Mucosa of descending colon (tissue), 3 donors: ENCODE data around the gene PTMA. TPM values are rescaled to one million over a fixed set of nuclear protein-coding genes. Genes with fewer than 3 reads are reported as not detected.

Source experiments
- ATAC-seq: fragments of 200-7000 bp; cut with Tn5 transposase; one replicate; pipeline ENCODE4 v1.9.1; 2020; ENCODE audit warnings: mild to moderate bottlenecking, moderate library complexity
- DNase-seq, 3 donors: peaks; one replicate each; pipeline ENCODE4 v3.0.0-alpha.2; 2020
- H3K36me3 ChIP-seq: fragments of 200-600 bp; one replicate; pipeline ENCODE4 v1.8.0; 2021; ENCODE audit warnings: low read depth, mild to moderate bottlenecking
- H3K4me1 ChIP-seq: fragments of 200-600 bp; one replicate; pipeline ENCODE4 v1.8.0; 2021; ENCODE audit warnings: low read depth, mild to moderate bottlenecking
- H3K4me3 ChIP-seq: fragments of 200-600 bp; one replicate; pipeline ENCODE4 v1.8.0; 2021; ENCODE audit warnings: mild to moderate bottlenecking
- H3K9me3 ChIP-seq: fragments of 200-600 bp; one replicate; pipeline ENCODE4 v1.8.0; 2021; ENCODE audit warnings: mild to moderate bottlenecking
- CTCF ChIP-seq: fragments of 200-600 bp; IDR thresholded peaks from one replicate; pipeline ENCODE4 v1.8.0; 2022; ENCODE audit warnings: antibody characterized with exemption, mild to moderate bottlenecking
- intact Hi-C, 2 donors: fragments of 100-400 bp; cut with DNase I in 1 of 2; cut with micrococcal nuclease in 1 of 2; formaldehyde crosslinking; loops; one replicate each; pipeline versions ENCODE4 v1.11.0 to v1.11.1; 2022; cut with DNase I, micrococcal nuclease
- total RNA-seq, 3 donors: library from RNA; stranded (reverse); fragmentation: NEBNext Ultra II Directional in 2 of 3; extraction: Animal tissue kit (Norgen Biotek cat#: 25700) in 2 of 3; gene quantifications; one replicate each; pipeline versions ENCODE4 v1.2.1 to v1.2.4, GENCODE V29; 2021 to 2023
- donor health status: DM: no; HTN: no; CAD: no; lungs with moderate emphysema.
- donor health status: DM: no; HTN: no; CAD: no.
- donor health status: DM: no; HTN: yes; CAD: no.

The PTMA gene
- total RNA-seq, 3 donors from 2014 or later: 838 to 1,158 (median 963) TPM

- intact Hi-C loops: no loop called here
- no peak for DNase-seq
These were observed 18.0 kb downstream of the PTMA start for GRCh38 chr2:231726276-231726675.

GRCh38 chr2:231727621-231728020, 19.3 kb downstream of the PTMA start:
- intact Hi-C loops: no loop called here
- no peak for TF ChIP-seq CTCF
- no peaks in the 10 kb centered on the region for H3K36me3 ChIP-seq
- H3K4me3 ChIP-seq: no peak overlapping the region
- H3K4me1 ChIP-seq: no peaks in the 10 kb centered on the region
- DNase-seq (no peak), ATAC-seq (no peak)
- no peaks in the 10 kb centered on the region for H3K9me3 ChIP-seq

More at GRCh38 chr2:231726276-231726675, 18.0 kb downstream of the PTMA start:
- no peak for TF ChIP-seq CTCF
- no peaks in the 10 kb centered on the region for H3K36me3 ChIP-seq
- H3K9me3 ChIP-seq: no peaks in the 10 kb centered on the region
- no peaks in the 10 kb centered on the region for H3K4me1 ChIP-seq
- no peak for ATAC-seq
- H3K4me3 ChIP-seq: no peak overlapping the region

- no peak for ATAC-seq
- Histone ChIP-seq H3K36me3 (no peaks in the 10 kb centered on the region), H3K4me3 (no peak overlapping the region), H3K4me1 (no peaks in the 10 kb centered on the region), H3K9me3 (no peaks in the 10 kb centered on the region)
- no peak for DNase-seq
- no peak for TF ChIP-seq CTCF
- intact Hi-C loops: no loop called here
These were observed 24.3 kb downstream of the PTMA start for GRCh38 chr2:231732604-231733003.

GRCh38 chr2:231737761-231738160, 29.4 kb downstream of the PTMA start:
- Histone ChIP-seq H3K36me3 (no peaks in the 10 kb centered on the region), H3K9me3 (no peaks in the 10 kb centered on the region), H3K4me3 (no peak overlapping the region), H3K4me1 (no peaks in the 10 kb centered on the region)
- DNase-seq (no peak), ATAC-seq (no peak)
- TF ChIP-seq CTCF: no peak
- intact Hi-C loops: no loop called here

GRCh38 chr2:231743376-231744116, 35.2 kb downstream of the PTMA start:
- Histone ChIP-seq H3K9me3 (no peaks in the 10 kb centered on the region), H3K36me3 (no peaks in the 10 kb centered on the region), H3K4me1 (no peaks in the 10 kb centered on the region), H3K4me3 (no peak overlapping the region)
- intact Hi-C loops: no loop called here
- ATAC-seq: no peak
- no peak for DNase-seq
- TF ChIP-seq CTCF: no peak
